HG03460 (cell line): ENCODE data around the gene COPS7B.

ENCODE experiments used
- ATAC-seq: cut with Tn5 transposase; IDR thresholded peaks from one replicate; pipeline ENCODE4 v1.9.1; 2021; ENCODE audit not compliant: unreplicated experiment

The COPS7B gene

GRCh38 chr2:231785413-231785812, 832 bp upstream of the COPS7B start:
- no peak for ATAC-seq

DNA sequence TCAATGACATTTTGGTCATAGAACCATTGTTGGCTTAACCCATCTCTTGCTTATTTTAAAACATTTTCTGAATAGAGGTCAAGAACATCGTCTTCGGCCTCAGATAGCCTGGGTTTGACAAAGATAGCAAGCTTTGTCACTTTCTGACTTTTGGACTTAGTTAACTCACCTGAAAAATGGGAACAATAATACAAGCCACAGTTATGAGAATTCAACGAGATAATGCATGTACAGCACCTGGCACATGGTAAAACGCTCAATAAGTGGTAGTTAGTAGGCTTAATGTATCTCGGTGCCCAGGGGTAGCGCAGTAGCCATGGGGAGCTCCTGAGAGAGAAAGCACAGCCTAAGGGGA, 446 bp upstream of the COPS7B start:
- ATAC-seq: no peak

DNA sequence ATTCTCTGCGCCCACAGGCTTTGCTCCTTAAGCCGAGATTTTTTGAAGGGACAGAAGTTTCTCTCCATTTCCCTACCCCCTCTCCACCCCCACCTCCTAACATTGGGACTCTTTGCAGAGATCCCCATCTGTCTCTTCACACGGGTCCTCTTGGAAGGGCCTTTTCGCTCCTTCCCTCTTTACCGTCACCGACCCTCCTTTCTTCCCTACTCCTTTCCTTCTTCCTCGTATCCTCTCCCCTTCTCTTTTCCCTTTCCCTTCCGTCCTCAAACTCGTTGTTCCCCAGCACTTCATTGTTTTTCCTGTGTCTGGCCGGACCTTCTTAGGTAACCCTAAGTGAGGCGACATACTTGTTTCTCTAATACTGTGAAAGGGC, 660 bp downstream of the COPS7B start:
- no peak for ATAC-seq

DNA sequence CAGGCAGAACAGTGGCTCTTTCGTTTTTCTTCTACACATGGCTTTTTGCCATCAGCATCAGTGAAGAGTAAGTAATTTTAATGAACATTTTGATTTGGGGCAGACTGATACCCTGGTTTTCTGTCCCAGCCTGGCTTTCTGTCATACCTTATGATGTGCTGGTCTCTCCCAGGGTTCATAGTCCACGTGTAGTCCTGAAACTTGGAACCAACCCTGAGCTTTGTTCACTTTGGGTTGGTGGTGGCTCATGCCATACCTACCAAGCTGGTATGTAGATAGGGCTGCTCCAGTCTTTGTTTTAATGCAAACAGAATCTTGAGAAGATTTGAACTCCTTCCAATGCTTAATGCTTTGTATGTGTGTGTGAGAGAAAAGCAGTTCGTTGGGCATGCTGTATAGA, 4.9 kb downstream of the COPS7B start:
- no peak for ATAC-seq

- ATAC-seq: no peak
These were observed 8.1 kb downstream of the COPS7B start for GRCh38 chr2:231794383-231794782.

- no peak for ATAC-seq
These were observed 9.5 kb downstream of the COPS7B start for GRCh38 chr2:231795525-231796327.

- no peak for ATAC-seq
These were observed 14.3 kb downstream of the COPS7B start for GRCh38 chr2:231800493-231801091.

DNA sequence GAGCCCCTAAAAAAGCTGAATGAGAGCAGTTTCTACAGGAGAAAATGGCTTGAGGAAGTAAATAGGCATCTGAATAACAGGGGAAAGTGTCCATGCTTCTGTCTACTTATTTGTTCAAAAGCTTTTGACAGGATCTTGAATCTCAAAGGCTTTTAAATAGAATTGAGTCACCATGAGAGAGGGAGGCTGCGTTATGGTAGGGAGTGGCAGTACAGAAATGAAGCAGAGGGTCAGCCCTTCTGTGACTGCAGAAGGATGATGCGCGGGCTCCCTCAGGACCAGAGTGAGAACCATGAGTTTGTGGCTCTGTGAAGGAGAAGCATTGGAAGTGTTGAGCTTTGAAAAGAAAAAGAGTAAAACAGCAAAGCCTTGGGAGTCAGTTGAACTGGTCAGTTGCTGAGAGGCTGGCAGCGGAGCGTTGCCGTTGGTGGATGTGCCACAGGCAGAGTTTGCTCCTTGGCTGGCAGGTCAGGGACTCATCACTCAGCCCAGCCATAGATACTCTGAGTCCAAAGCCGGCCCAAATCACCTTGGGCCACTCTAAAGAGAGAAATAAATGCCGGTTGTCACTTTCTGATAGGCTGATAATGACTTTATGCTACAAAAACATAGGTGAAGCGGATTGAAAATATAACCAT, 17.4 kb downstream of the COPS7B start:
- no peak for ATAC-seq

DNA sequence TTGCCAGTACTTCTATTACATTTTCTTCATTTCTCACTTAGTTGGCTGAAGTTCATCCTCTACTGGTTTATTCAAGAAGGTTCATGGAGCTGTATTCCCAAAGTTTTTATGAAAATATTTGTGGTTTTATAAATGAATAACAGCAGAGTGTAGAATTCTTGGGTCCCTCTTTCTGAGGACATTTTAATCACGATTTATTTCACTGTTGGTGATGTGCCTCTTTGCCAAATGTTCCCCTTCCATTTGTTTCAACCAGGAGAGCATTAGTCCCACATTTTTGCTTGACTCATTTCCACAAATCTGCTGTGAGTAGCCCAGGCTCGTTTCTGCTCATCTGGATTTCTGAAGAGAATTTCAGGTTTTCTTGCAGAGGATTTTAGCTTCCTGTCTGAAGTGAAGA, 20.8 kb downstream of the COPS7B start:
- no peak for ATAC-seq

- no peak for ATAC-seq
These were observed 24.7 kb downstream of the COPS7B start for GRCh38 chr2:231810905-231811304.

DNA sequence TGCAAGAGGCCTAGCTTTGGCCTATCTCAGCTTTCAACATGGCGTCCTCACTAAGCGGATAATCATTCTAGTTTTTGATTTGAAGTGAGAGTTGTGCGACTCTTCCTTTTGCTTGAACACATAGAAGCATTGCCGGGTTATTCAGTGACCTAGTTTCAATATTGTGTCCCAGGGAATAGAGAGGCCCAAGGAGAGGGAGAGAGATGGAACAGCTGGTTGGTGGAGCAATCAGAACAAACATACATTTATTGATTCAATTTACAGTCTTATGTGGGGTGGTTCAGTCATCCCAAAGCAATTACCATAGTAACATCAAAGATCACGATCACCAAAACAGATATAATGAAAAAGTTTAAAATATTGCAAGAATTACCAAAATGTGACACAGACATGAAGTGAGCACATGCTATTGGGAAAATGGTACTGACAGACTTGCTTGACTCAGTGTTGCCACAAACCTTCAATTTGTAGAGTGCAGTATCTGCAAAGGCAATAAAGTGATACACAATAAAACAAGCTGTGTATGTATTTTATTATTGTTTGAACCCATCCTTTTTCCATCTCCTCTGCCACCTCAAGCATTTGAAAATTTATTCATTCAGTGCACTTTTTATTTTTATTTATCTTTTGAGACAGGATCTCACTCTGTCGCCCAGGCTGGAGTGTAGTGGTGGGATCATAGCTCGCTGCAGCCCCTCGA, 30.2 kb downstream of the COPS7B start:
- no peak for ATAC-seq

- no peak for ATAC-seq
These were observed 33.3 kb downstream of the COPS7B start for GRCh38 chr2:231819447-231820042.

- no peak for ATAC-seq
These were observed 34.6 kb downstream of the COPS7B start for GRCh38 chr2:231820786-231821303.

- ATAC-seq: no peak
These were observed 35.7 kb downstream of the COPS7B start for GRCh38 chr2:231821908-231822307.

GRCh38 chr2:231853105-231853504, 66.9 kb downstream of the COPS7B start:
- ATAC-seq: no peak

- ATAC-seq: no peak
These were observed 68.4 kb downstream of the COPS7B start for GRCh38 chr2:231854616-231855125.

- no peak for ATAC-seq
These were observed 70.7 kb downstream of the COPS7B start for GRCh38 chr2:231856959-231857358.
